Suprapubic skin (tissue), 3 donors: ENCODE data around the gene ACADS.

Source experiments
- CTCF ChIP-seq, 2 donors: fragments of 200-600 bp in 1 of 2; fragments of 450-650 bp in 1 of 2; sonication (generic) in 1 of 2; IDR thresholded peaks; one replicate each; pipeline ENCODE4 v1.5.1; 2016 to 2019; ENCODE audit warnings: antibody characterized with exemption in 2 of 2, mild to moderate bottlenecking in 1 of 2, moderate library complexity in 1 of 2
- EP300 ChIP-seq: sonication (generic); formaldehyde crosslinking; IDR thresholded peaks from one replicate; pipeline ENCODE4 v1.6.1; 2017; ENCODE audit warnings: antibody characterized with exemption

DNA sequence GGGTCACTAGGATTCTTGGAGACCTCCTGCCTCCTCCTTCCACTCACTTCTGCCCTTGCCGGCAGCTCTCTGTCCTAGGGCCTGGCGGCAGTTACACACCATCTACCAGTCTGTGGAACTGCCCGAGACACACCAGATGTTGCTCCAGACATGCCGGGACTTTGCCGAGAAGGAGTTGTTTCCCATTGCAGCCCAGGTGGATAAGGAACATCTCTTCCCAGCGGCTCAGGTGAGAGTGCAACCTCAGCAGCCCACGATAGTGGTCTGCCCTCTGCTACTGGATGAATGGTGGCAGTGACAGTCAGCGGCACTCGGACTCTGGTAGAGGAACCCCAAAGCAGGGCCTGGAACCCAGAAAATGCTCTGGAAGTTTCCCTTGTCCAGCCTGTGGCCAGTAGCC lies 1.3 kb downstream of the ACADS start:
- TF ChIP-seq CTCF (IDR thresholded peaks at IDR 0.05), result no peak
- no peak for TF ChIP-seq EP300
